Measurements from ENCODE around the gene KCTD16. TPM values are rescaled to one million over a fixed set of nuclear protein-coding genes. Genes with fewer than 3 reads are reported as not detected.

KCTD16 gene
- total and polyA plus RNA-seq, 2 donors (not counting 1 experiment from before 2014, with no cell fraction given) = not detected

DNA sequence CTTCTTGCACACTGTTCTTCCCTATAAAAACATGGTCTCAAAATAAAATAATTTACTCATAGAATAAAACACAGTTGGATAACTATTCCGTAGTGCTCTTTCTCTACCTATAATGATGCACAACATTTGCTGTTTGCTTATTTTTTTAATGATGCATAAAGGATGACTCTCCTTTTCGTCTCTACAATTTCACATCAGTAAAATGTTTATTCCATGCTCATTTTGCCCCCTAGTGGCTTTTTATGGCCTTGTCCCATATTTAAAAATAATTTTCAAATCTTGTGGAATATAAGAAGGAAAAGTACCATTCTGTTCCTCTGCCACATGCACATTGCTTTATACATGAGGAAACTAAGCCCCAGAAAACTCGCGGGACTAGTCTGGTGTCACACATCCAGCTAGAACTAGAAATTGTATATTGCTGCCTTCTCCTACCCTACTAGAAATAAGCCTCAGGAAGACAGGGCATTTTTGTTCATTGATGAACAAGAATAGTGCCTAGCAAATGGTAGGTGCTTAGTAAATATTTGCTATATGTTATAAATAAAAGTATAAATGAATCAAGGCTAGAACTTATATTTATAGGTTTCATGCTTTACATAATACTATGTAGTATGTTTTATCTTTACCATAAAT is 12.7 kb downstream of the KCTD16 start:
- peak; percentile 87 for TF ChIP-seq CTCF (IDR thresholded peaks at IDR 0.05)
- TF ChIP-seq EZH2 (IDR thresholded peaks at IDR 0.05; ENCODE audit: borderline replicate concordance, insufficient read depth, low read depth, low read length, poor library complexity, severe bottlenecking) = no peak
- Histone ChIP-seq H3K36me3 (replicated peaks in 1 of 2; ENCODE audit: control extremely low read depth in 1 of 2, control insufficient read depth in 1 of 2, extremely low read depth in 1 of 2, insufficient read depth in 2 of 2, low read length in 1 of 2) (no peaks in the 10 kb centered on the region), H2AFZ (ENCODE audit: insufficient read depth, low read depth, low read length, poor library complexity, severe bottlenecking) (no peak overlapping the region), H3K9me3 (ENCODE audit: control extremely low read depth in 1 of 3, control insufficient read depth in 2 of 3, insufficient read depth in 1 of 3, low read length in 2 of 3) (no peaks in the 10 kb centered on the region), H3K79me2 (ENCODE audit: control insufficient read depth, insufficient read depth, low read length) (no peaks in the 10 kb centered on the region), H3K4me1 (ENCODE audit: control insufficient read depth in 2 of 2, insufficient read depth in 2 of 2, low read length in 2 of 2) (peaks cover 16 to 19% of the 10 kb centered on the region in 2 donors), H3K4me2 (replicated peaks; ENCODE audit: low read depth, low read length, poor library complexity, severe bottlenecking) (no peak overlapping the region), H4K20me1 (ENCODE audit: control insufficient read depth, insufficient read depth, low read length, poor library complexity, severe bottlenecking) (no peaks in the 10 kb centered on the region), H3K4me3 (ENCODE audit: control extremely low read depth in 1 of 5, extremely low read depth in 1 of 5, insufficient read depth in 1 of 5, low read depth in 2 of 5, low read length in 4 of 5) (no peak overlapping the region), H3K27ac (ENCODE audit: low read length in 2 of 2) (no peak overlapping the region), H3K27me3 (replicated peaks in 1 of 4; ENCODE audit: control extremely low read depth in 1 of 4, control insufficient read depth in 3 of 4, insufficient read depth in 4 of 4, low read length in 3 of 4) (no peaks in the 10 kb centered on the region), H3K9ac (ENCODE audit: low read length) (no peak overlapping the region)
- Mint-ChIP-seq H3K9me3 (ENCODE audit: insufficient read depth) (no peaks in the 10 kb centered on the region), H3K27me3 (no peaks in the 10 kb centered on the region), H3K27ac (no peak overlapping the region), H3K4me1 (peaks cover 20% of the 10 kb centered on the region), H3K4me3 (no peak overlapping the region)
- DNase-seq (peak; percentile 41), ATAC-seq (ENCODE audit: low read depth) (no peak)
- no CpG with 5 or more reads among the region's 4 CpGs for WGBS (ENCODE audit: insufficient coverage)
- intact Hi-C loops (cut with micrococcal nuclease) = loop anchor here (1.0 kb wide), 2 partner anchors 9 to 13 kb away; partner anchors contain the start of genes KCTD16 and YIPF5
- ChIA-PET CTCF (interaction anchor here (1.0 to 1.7 kb wide), 6 partner anchors 10 to 1262 kb away, joined by 3 to 7 read pairs (median 5); partner anchors contain the start of gene KCTD16), POLR2A (no interaction called here)

GRCh38 chr5:144187699-144188294 is 17.1 kb downstream of the KCTD16 start:
- no CpG with 5 or more reads among the region's 2 CpGs for WGBS (ENCODE audit: insufficient coverage)
- TF ChIP-seq CTCF (IDR thresholded peaks at IDR 0.05) (no peak), EZH2 (IDR thresholded peaks at IDR 0.05; ENCODE audit: borderline replicate concordance, insufficient read depth, low read depth, low read length, poor library complexity, severe bottlenecking) (no peak)
- Histone ChIP-seq H3K4me2 (replicated peaks; ENCODE audit: low read depth, low read length, poor library complexity, severe bottlenecking) (peak overlapping the region; percentile 60), H3K79me2 (ENCODE audit: control insufficient read depth, insufficient read depth, low read length) (no peaks in the 10 kb centered on the region), H3K27ac (ENCODE audit: low read length in 2 of 2) (peak overlapping the region; percentile 49 to 94), H3K9ac (ENCODE audit: low read length) (no peak overlapping the region), H3K9me3 (ENCODE audit: control extremely low read depth in 1 of 3, control insufficient read depth in 2 of 3, insufficient read depth in 1 of 3, low read length in 2 of 3) (no peaks in the 10 kb centered on the region), H3K4me3 (ENCODE audit: control extremely low read depth in 1 of 5, extremely low read depth in 1 of 5, insufficient read depth in 1 of 5, low read depth in 2 of 5, low read length in 4 of 5) (peak overlapping the region in 1 of 5 experiments; percentile 12), H3K36me3 (replicated peaks in 1 of 2; ENCODE audit: control extremely low read depth in 1 of 2, control insufficient read depth in 1 of 2, extremely low read depth in 1 of 2, insufficient read depth in 2 of 2, low read length in 1 of 2) (no peaks in the 10 kb centered on the region), H3K27me3 (replicated peaks in 1 of 4; ENCODE audit: control extremely low read depth in 1 of 4, control insufficient read depth in 3 of 4, insufficient read depth in 4 of 4, low read length in 3 of 4) (no peaks in the 10 kb centered on the region), H4K20me1 (ENCODE audit: control insufficient read depth, insufficient read depth, low read length, poor library complexity, severe bottlenecking) (no peaks in the 10 kb centered on the region), H2AFZ (ENCODE audit: insufficient read depth, low read depth, low read length, poor library complexity, severe bottlenecking) (no peak overlapping the region), H3K4me1 (ENCODE audit: control insufficient read depth in 2 of 2, insufficient read depth in 2 of 2, low read length in 2 of 2) (peaks cover 50 to 51% of the 10 kb centered on the region in 2 donors)
- Mint-ChIP-seq H3K27me3 (no peaks in the 10 kb centered on the region), H3K4me1 (peaks cover 47% of the 10 kb centered on the region), H3K9me3 (ENCODE audit: insufficient read depth) (no peaks in the 10 kb centered on the region), H3K4me3 (peak overlapping the region; percentile 62), H3K27ac (peak overlapping the region; percentile 92)
- DNase-seq (peak; percentile 79), ATAC-seq (ENCODE audit: low read depth) (peak; percentile 70)
- intact Hi-C loops (cut with micrococcal nuclease) = loop anchor here (1.0 to 5.0 kb wide), 2 partner anchors 17 to 1415 kb away; partner anchors contain the start of genes ARHGAP26, KCTD16 and YIPF5
- ChIA-PET POLR2A (interaction anchor here (1.1 kb wide), 1 partner anchor 17 kb away, joined by 3 read pairs; the partner anchor contains the start of genes KCTD16 and YIPF5), CTCF (interaction anchor here (0.6 to 4.7 kb wide), 11 partner anchors 8 to 1474 kb away, joined by 3 to 48 read pairs (median 4); partner anchors contain the start of genes KCTD16 and YIPF5)
